Lower leg skin (tissue), 3 donors: ENCODE data around the gene HMCN2.

Source experiments
- POLR2A ChIP-seq, 2 donors: fragments of 450-650 bp; IDR thresholded peaks; one replicate each; pipeline ENCODE4 v1.6.1; 2016 to 2017; ENCODE audit warnings: antibody characterized with exemption in 2 of 2, mild to moderate bottlenecking in 1 of 2, moderate library complexity in 1 of 2
- TF ChIP-seq, protein P1 (sequence below), 3 donors: fragments of 450-650 bp; IDR thresholded peaks; one replicate each; pipeline ENCODE4 v1.5.1; 2016; ENCODE audit warnings: antibody characterized with exemption in 3 of 3, mild to moderate bottlenecking in 3 of 3, moderate library complexity in 2 of 3

GRCh38 chr9:130410443-130410842 lies 144.9 kb downstream of the HMCN2 start:
- TF ChIP-seq POLR2A (IDR thresholded peaks at IDR 0.05), result no peak
- TF ChIP-seq, protein P1, sequence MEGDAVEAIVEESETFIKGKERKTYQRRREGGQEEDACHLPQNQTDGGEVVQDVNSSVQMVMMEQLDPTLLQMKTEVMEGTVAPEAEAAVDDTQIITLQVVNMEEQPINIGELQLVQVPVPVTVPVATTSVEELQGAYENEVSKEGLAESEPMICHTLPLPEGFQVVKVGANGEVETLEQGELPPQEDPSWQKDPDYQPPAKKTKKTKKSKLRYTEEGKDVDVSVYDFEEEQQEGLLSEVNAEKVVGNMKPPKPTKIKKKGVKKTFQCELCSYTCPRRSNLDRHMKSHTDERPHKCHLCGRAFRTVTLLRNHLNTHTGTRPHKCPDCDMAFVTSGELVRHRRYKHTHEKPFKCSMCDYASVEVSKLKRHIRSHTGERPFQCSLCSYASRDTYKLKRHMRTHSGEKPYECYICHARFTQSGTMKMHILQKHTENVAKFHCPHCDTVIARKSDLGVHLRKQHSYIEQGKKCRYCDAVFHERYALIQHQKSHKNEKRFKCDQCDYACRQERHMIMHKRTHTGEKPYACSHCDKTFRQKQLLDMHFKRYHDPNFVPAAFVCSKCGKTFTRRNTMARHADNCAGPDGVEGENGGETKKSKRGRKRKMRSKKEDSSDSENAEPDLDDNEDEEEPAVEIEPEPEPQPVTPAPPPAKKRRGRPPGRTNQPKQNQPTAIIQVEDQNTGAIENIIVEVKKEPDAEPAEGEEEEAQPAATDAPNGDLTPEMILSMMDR (IDR thresholded peaks at IDR 0.05), result no peak
